SU-DHL-6 (cell line): ENCODE measurements around the gene TUBAL3.

Experiments used
- EZH2phosphoT487 ChIP-seq: fragments of 200-600 bp; sonication (generic), shearing (Covaris generic); conservative IDR thresholded peaks from 2 replicates; pipeline ENCODE4 v1.6.1; 2018; ENCODE audit warnings: mild to moderate bottlenecking, antibody characterized with exemption, low read length, moderate library complexity, mixed read lengths
- TF ChIP-seq, protein P1 (sequence below): fragments of 200-600 bp; sonication (generic); IDR thresholded peaks from one replicate; pipeline ENCODE4 v1.5.1; 2017; ENCODE audit warnings: antibody characterized with exemption, mild to moderate bottlenecking, low read length, moderate library complexity; ENCODE audit not compliant: insufficient read depth, poor library complexity, severe bottlenecking

DNA sequence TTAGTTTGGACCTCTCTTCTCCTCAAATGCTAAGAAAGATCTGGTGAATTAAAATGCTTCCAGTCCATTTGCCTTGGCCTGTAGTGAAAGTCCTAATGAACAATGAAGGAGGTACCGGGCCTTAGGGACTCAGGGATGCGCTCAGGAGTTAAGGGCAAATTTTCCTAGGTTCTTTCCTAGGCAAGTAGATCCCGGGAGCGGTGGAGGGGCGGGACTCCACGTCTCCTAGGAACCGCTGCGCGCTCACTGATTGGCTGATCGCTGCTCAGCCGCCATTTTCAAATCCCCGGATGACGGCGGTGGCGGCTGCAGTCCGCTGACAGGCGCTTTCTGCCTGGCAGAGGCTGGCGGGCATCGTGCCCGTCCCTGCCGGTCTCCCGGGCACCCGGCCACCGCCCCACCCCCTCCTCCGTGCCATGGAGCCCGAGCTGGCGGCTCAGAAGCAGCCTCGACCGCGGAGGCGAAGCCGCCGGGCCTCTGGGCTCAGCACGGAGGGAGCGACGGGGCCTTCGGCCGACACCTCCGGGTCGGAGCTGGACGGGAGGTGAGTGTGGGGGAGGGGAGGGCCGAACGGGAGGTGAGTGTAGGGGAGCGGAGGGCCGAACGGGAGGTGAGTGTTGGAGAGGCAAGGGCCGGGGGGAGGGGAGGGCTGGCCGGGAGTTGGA is 7.8 kb upstream of the TUBAL3 start, which contains the start of gene NET1:
- TF ChIP-seq, protein P1, sequence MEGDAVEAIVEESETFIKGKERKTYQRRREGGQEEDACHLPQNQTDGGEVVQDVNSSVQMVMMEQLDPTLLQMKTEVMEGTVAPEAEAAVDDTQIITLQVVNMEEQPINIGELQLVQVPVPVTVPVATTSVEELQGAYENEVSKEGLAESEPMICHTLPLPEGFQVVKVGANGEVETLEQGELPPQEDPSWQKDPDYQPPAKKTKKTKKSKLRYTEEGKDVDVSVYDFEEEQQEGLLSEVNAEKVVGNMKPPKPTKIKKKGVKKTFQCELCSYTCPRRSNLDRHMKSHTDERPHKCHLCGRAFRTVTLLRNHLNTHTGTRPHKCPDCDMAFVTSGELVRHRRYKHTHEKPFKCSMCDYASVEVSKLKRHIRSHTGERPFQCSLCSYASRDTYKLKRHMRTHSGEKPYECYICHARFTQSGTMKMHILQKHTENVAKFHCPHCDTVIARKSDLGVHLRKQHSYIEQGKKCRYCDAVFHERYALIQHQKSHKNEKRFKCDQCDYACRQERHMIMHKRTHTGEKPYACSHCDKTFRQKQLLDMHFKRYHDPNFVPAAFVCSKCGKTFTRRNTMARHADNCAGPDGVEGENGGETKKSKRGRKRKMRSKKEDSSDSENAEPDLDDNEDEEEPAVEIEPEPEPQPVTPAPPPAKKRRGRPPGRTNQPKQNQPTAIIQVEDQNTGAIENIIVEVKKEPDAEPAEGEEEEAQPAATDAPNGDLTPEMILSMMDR: no peak
- TF ChIP-seq EZH2phosphoT487: no peak
